IPS DF 4.7 (cell line): Measurements from ENCODE around the gene RNF121.
A peak's percentile ranks its signal among the peaks of the same experiment; 100 is the strongest.
"Not testable (repeated sequence)": the region's sequence is repeated elsewhere in the genome, so short reads cannot be mapped to it uniquely, and the experiment has no call there.

Experiments used
- DNase-seq: peaks from one replicate; pipeline ENCODE4 v3.0.0-alpha.2; 2013; ENCODE audit warnings: low spot score; ENCODE audit errors: extremely low read depth

The RNF121 gene

GRCh38 chr11:71928737-71929443, at the start of gene RNF121:
Gene RNF121, plus strand, starts transcription at chr11:71929046. Its CDS starts 16 bp downstream, at chr11:71929062.
- DNase-seq, result peak; percentile 82

- not testable (repeated sequence) for DNase-seq
Measured at GRCh38 chr11:71885806-71886205, 43.0 kb upstream of the RNF121 start.

DNA sequence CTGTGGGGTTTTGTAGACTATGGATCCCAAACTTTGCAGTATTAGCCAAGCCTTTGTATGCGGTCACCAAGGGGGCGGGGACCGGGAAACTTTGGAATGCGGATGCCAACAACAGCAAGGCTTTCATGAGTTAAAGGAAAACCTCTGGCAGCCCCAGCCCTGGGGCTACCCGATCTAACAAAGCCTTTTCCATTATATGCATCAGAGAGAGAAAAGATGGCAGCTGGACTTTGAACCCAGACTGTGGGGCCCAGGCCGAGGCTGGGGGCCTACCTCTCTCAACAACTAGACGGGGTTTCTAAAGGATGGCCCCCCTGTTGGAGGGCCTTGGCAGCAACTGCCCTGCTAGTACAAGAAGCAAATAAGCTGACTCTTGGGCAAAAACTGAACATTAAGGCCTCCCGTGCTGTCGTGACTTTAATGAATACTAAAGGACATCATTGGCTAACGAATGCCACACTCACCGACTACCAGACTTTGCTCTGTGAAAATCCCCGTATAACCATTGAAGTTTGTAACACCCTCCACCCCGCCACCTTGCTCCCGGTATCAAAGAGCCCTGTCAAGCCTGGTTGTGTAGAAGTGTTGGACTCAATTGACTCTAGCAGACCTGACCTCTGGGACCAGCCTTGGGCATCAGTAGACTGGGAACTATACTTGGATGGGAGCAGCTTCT, 40.4 kb upstream of the RNF121 start:
- not testable (repeated sequence) for DNase-seq

DNA sequence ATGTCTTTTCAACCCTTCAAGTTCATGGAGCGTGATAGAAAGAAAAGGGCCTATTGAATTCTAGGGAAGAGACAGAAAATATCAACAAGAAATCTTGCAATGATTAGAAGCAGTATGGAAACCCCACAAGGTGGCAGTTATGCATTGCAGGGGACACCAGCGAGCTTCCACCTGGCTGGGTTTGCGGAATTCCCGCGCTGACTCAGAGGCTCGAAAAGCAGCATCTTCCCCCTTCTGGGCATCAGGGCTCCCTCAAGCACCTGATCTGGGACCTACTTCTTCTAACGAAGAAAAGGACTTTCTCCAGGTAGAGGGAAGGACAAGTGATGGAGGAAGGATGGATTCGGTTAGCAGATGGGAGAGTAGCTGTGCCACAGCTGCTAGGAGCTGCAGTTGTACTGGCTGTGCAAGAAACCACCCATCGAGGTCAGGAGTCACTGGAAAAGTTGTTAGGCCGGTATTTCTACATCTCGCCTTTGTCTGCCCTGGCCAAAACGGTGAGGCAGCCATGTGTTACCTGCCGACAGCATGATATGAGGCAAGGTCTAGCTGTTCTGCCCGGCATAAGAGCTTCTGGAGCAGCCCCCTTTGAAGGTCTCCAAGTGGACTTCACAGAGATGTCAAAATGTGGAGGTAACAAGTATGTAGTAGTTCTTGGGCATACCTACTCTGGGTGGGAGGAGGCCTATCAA, 39.5 kb upstream of the RNF121 start:
- DNase-seq, result not testable (repeated sequence)

DNA sequence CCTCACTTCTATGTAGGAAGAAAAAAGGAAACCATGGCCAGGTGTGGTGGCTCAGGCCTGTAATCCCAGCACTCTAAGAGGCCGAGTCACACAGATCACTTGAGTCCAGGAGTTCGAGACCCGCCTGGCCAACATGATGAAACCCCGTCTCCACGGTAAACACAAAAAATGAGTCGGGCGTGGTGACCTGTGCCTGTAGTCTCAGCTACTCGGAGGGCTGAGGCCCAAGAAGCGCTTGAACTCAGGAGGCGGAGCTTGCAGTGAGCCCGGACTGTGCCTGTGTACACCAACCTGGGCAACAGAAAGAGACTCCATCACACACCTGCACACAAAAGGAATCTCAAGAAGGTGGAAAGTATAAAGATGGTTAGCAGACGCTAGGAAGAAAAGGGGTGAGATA, 32.9 kb upstream of the RNF121 start:
- no peak for DNase-seq

- not testable (repeated sequence) for DNase-seq
Measured at GRCh38 chr11:71901137-71901536, 27.7 kb upstream of the RNF121 start.

- no peak for DNase-seq
Measured at GRCh38 chr11:71908218-71908617, 20.6 kb upstream of the RNF121 start.

- DNase-seq, result not testable (repeated sequence)
Measured at GRCh38 chr11:71910775-71911174, 18.1 kb upstream of the RNF121 start.

GRCh38 chr11:71911321-71911985, 17.4 kb upstream of the RNF121 start:
- not testable (repeated sequence) for DNase-seq

GRCh38 chr11:71911986-71912340, 16.9 kb upstream of the RNF121 start:
- DNase-seq, result not testable (repeated sequence)

- no peak for DNase-seq
Measured at GRCh38 chr11:71913756-71914526, 14.9 kb upstream of the RNF121 start.

DNA sequence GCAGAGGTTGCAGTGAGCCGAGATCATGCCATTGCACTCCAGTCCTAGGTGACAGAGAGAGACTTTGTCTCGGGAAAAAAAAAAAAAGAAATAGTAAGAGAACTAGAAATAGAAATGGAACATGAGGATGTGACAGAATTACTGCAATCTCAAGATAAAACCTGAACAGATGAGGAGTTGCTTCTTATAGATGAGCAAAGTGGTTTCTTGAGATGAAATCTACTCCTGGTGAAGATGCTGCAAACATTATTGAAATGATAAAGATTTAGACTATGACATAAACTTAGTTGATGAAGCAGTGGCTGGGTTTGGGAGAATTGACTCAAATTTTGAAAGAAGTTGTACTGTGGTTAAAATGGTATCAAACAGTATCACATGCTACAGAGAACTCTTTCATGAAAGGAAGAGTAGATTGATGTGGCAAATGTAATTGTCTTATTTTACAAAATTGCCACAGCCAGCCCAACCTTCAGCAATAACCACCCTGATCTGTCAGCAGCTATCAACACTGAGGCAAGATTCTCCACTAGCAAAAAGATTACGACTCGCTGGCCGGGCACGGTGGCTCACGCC, 14.1 kb upstream of the RNF121 start:
- DNase-seq, result no peak

GRCh38 chr11:71917646-71918140, 11.2 kb upstream of the RNF121 start:
- DNase-seq, result no peak

DNA sequence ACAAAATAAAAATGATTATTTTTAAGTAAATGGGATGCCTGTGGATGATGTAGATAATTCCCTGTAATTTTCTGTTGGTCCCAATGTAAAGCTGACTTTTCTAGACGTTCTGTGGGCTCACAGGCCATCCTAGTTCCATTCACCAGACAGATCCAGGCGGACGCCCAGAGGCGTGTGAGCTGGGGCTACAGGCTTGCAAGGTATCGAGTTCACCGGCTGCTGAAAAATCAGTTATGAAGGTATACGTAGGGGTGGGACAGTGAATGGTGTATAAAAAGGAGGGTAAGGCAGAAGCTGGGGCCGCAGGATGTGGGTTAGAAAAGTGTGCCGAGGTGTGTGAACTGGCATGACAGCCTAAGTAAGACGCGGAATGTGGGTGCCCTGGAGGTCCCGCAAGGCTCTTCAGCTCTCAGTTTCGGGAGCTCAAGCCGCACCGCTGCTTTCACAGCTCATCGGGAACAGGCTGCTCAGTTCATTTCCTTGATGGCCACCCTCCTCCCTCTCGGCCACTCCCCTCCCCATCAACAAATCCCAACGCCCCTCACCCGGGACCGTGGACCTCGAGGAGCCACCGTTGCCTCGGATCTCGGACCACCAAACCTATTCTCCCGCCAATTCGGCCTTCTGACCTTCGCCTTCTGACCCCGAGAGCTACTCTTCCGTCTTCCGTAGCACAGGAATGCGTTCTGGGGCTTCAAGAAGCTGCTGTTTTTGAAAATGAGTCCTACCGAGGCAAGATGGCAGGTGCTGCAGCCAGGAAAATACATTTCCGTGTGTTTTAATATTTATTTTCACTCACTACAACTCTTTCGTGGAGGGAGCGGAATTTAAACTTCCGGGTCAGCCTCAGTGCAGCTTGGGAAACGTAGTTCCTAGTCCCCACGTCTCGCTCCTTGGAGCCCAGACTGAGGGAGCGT, 768 bp upstream of the RNF121 start, which contains the start of gene XNDC1N:
Gene XNDC1N (minus strand): TSS at position 775 of the 917 bp plus-strand sequence. CDS start 5,241 bp downstream, outside the sequence.
- peak; percentile 80 for DNase-seq

DNA sequence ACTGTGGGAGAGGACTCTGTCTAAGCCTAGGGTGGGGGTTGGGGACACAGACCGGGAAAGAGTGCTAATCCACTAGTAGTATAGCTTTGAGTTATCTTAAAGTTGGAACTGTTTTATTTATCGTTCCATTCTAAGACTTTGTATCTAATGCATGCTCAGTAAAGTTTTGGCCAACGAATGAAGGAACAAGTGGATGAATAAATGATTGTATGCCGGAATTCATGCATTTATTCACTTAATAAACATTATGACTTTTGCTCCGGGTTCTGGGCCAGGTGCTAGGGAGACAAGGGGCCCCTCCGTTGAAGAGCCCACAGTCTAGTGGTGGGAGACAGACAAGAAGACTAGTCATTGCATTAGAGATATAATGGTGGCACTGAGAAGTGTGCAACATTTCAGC, 645 bp downstream of the RNF121 start:
- no peak for DNase-seq

DNA sequence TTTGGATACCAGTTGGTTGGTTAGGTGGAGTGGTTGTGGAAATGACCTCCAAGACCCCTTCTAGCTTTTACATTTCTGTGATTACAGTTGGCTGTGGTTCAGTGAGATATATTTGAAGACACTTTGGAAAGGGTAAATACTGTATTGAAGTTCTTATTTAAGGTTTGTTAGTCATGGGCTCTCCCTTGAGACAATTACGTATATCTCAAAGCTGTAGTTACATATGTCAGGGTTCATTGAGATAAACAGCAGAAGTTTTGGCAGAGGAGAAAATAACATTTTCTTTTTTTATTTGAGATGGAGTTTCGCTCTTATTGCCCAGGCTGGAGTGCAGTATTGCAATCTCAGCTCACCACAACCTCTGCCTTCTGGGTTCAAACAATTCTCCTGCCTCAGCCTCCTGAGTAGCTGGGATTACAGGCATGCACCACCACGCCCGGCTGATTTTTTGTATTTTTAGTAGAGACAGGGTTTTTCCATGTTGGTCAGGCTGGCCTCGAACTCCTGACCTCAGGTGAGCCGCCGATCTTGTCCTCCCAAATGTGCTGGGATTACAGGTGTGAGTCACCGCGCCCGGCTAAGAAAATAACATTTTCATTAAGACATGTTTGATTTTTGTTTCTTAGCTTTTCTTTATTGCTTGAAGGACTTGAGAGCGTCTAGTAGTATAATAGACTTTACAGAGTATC, 1.9 kb downstream of the RNF121 start:
- no peak for DNase-seq

DNA sequence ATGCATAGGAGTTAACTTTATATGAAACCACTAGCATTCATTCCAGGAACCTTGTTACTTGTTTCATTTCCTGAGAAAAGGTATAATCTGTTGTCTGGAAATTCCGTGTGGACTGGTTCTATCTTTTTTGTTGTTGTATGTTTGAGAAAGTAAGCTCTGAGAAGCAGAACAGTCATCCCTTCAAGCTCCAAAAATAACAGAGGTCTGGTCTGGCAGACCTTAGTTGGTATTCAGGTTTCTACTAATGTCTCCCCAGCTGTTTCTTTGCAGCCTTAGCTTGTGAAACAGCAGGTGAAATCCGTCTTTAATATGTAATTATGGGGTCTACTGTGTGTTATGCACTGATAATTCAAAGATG, 2.4 kb downstream of the RNF121 start:
- DNase-seq, result no peak

DNA sequence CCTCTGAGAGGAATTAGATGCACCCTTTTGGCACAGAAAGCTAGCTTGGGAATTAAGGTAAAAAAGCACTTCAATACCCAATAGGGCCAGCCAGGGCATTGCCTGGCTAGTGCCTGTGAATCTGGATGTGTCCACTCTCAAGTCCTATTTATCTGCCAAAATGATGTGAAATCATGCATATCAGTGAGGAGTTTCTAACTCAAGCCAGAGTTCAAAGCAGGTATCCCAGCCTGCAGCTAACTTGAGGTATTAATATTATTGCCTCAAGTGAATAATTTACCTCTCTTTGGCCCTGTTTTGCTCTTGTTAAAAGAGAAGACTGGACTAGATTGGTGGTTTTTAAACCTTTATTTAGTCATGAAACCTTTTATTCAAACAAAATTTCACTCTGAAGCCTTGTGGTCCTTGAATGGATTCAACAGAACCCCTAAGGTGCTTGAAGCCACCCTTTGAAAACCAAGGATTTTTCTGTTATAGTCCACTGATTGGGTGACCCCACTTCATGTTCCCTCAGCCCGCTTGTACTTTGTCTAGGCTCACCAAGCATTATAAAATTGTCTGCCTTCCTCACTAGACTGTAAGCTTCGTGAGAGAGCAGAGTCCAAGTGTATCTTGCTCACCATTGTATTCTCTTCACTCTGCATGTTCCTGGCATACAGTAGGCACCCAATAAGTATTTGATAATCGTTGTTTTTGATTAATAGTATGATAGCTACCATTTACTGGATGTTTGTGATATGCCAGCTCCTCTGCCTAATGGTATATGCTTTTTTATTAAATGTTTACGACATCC, 4.5 kb downstream of the RNF121 start:
- no peak for DNase-seq
